Neural cell (in vitro differentiated cells): ENCODE measurements around the gene DOK4. TPM values are rescaled to one million over a fixed set of nuclear protein-coding genes. Genes with fewer than 3 reads are reported as not detected.
"Not testable (repeated sequence)": the region's sequence is repeated elsewhere in the genome, so short reads cannot be mapped to it uniquely, and the experiment has no call there.

Experiments used
- H2AFZ ChIP-seq: fragments of 200-600, 300-800 bp; sonication (generic), shearing (Covaris generic); 2 replicates; pipeline ENCODE4 v1.6.0; 2014; ENCODE audit warnings: low read depth, mild to moderate bottlenecking, antibody characterized with exemption, low read length, moderate library complexity
- H3F3A ChIP-seq: fragments of 200-600 bp; shearing (Covaris generic); 2 replicates; pipeline ENCODE4 v1.6.1; 2016; ENCODE audit warnings: mild to moderate bottlenecking, moderate library complexity, mixed read lengths, antibody characterized with exemption, low read length; ENCODE audit not compliant: insufficient read depth, poor library complexity, severe bottlenecking
- H3K27ac ChIP-seq: fragments of 200-600, 300-800 bp; sonication (generic), shearing (Covaris generic); 2 replicates; pipeline ENCODE4 v1.5.1; 2014; ENCODE audit warnings: mild to moderate bottlenecking, low read length, moderate library complexity
- H3K27me3 ChIP-seq: fragments of 300-800, 200-600 bp; sonication (generic), shearing (Covaris generic); 2 replicates; pipeline ENCODE4 v1.6.0; 2014; ENCODE audit warnings: mild to moderate bottlenecking, low read depth, low read length, moderate library complexity; ENCODE audit not compliant: insufficient read depth
- H3K36me3 ChIP-seq: fragments of 300-800, 200-600 bp; sonication (generic), shearing (Covaris generic); 2 replicates; pipeline ENCODE4 v1.5.1; 2014; ENCODE audit warnings: mild to moderate bottlenecking, antibody characterized with exemption, low read length, moderate library complexity; ENCODE audit not compliant: insufficient read depth
- H3K4me2 ChIP-seq: fragments of 300-800, 200-600 bp; sonication (generic), shearing (Covaris generic); 2 replicates; pipeline ENCODE4 v1.6.0; 2014; ENCODE audit warnings: mild to moderate bottlenecking, low read length
- H3K4me3 ChIP-seq: fragments of 300-800, 200-600 bp; sonication (generic), shearing (Covaris generic); 2 replicates; pipeline ENCODE4 v1.5.1; 2014; ENCODE audit warnings: mild to moderate bottlenecking, low read length, moderate library complexity
- H3K79me2 ChIP-seq: fragments of 200-600 bp; shearing (Covaris generic); replicated peaks from 2 replicates; pipeline ENCODE4 v1.6.0; 2014; ENCODE audit warnings: mild to moderate bottlenecking, low read length, moderate library complexity; ENCODE audit not compliant: insufficient read depth
- H3K9ac ChIP-seq: fragments of 300-800, 200-600 bp; sonication (generic), shearing (Covaris generic); 2 replicates; pipeline ENCODE4 v1.6.1; 2016; ENCODE audit warnings: mild to moderate bottlenecking, low read length, mixed read lengths
- H3K9me2 ChIP-seq: fragments of 200-600 bp; shearing (Covaris generic); 2 replicates; pipeline ENCODE4 v1.6.1; 2016; ENCODE audit warnings: mild to moderate bottlenecking, low read length, mixed read lengths; ENCODE audit not compliant: insufficient read depth
- H3K9me3 ChIP-seq: fragments of 200-600, 300-800 bp; sonication (generic), shearing (Covaris generic); 2 replicates; pipeline ENCODE4 v1.6.1; 2016; ENCODE audit warnings: mild to moderate bottlenecking, mixed run types, low read length, moderate library complexity, mixed read lengths
- H4K20me1 ChIP-seq: fragments of 200-600 bp; shearing (Covaris generic); 2 replicates; pipeline ENCODE4 v1.6.1; 2016; ENCODE audit warnings: mild to moderate bottlenecking, mixed run types; ENCODE audit not compliant: insufficient read depth
- CTCF ChIP-seq: fragments of 450-650 bp; IDR thresholded peaks from 2 replicates; pipeline ENCODE4 v1.5.1; 2014; ENCODE audit warnings: antibody characterized with exemption, mild to moderate bottlenecking, moderate library complexity; ENCODE audit not compliant: poor library complexity, severe bottlenecking
- EP300 ChIP-seq: fragments of 450-650 bp; conservative IDR thresholded peaks from 2 replicates; pipeline ENCODE4 v1.6.1; 2014; ENCODE audit warnings: antibody characterized with exemption, mild to moderate bottlenecking, moderate library complexity; ENCODE audit not compliant: poor library complexity, severe bottlenecking
- EZH2 ChIP-seq: fragments of 200-600, 300-800 bp; shearing (Covaris generic), sonication (generic); IDR thresholded peaks from 2 replicates; pipeline ENCODE4 v1.6.1; 2014; ENCODE audit warnings: antibody characterized with exemption, low read length, borderline replicate concordance, mild to moderate bottlenecking; ENCODE audit not compliant: insufficient read depth, poor library complexity, severe bottlenecking
- MXI1 ChIP-seq: fragments of 450-650 bp; conservative IDR thresholded peaks from 2 replicates; pipeline ENCODE4 v1.6.1; 2014; ENCODE audit warnings: antibody characterized with exemption, mild to moderate bottlenecking; ENCODE audit not compliant: poor library complexity, severe bottlenecking
- POLR2AphosphoS5 ChIP-seq: IDR thresholded peaks from 2 replicates; pipeline ENCODE4 v1.6.1; 2012
- RAD21 ChIP-seq: fragments of 450-650 bp; conservative IDR thresholded peaks from 2 replicates; pipeline ENCODE4 v1.6.1; 2014; ENCODE audit warnings: antibody characterized with exemption, mild to moderate bottlenecking, moderate library complexity
- SMC3 ChIP-seq: fragments of 450-650 bp; conservative IDR thresholded peaks from 2 replicates; pipeline ENCODE4 v1.6.1; 2014; ENCODE audit warnings: antibody characterized with exemption, mild to moderate bottlenecking, moderate library complexity; ENCODE audit not compliant: poor library complexity
- TAF1 ChIP-seq: IDR thresholded peaks from 2 replicates; pipeline ENCODE4 v1.6.1; 2012; ENCODE audit warnings: low read depth
- polyA plus RNA-seq: library from polyadenylated mRNA; depleted of rRNA; stranded (reverse); fragments of >200 nt; gene quantifications from 2 replicates; pipeline ENCODE4 v1.2.3, GENCODE V29; 2014
- TF ChIP-seq, protein P1 (sequence below): IDR thresholded peaks from 2 replicates; pipeline ENCODE4 v1.6.1; 2012; ENCODE audit warnings: borderline replicate concordance

Gene DOK4
- polyA plus RNA-seq, 1 donor from 2014 or later: 214 TPM

DNA sequence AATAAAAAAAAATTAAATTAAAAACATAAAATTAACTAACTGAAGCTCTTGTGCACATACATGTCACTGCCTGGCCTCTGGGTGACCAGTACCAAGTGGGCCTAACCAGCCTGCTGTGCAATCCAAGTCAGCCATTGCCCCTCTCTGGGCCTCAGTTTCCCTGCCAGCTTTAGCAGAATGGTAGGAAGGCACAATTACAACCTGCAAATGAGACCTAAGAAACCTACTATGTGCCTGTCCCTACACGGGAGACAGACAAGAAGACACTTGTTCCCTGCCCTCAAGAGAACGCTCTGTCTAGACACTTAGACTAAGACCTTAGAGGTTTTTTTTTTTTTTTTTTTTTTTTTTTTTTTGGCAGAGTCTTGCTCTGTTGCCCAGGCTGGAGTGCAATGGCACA lies 40.8 kb downstream of the DOK4 start:
- H3K4me3 ChIP-seq: no peak overlapping the region
- H3K9ac ChIP-seq: no peak overlapping the region
- H3K9me3 ChIP-seq: no peaks in the 10 kb centered on the region
- H3F3A ChIP-seq: no peaks in the 10 kb centered on the region
- no peak overlapping the region for H2AFZ ChIP-seq
- no peaks in the 10 kb centered on the region for H3K27me3 ChIP-seq
- H3K4me2 ChIP-seq: no peak overlapping the region
- H3K36me3 ChIP-seq: no peaks in the 10 kb centered on the region
- no peaks in the 10 kb centered on the region for H4K20me1 ChIP-seq
- H3K27ac ChIP-seq: no peak overlapping the region
- peaks cover 28% of the 10 kb centered on the region for H3K79me2 ChIP-seq
- TF ChIP-seq EP300: no peak
- TF ChIP-seq MXI1: no peak
- TF ChIP-seq SMC3: no peak
- no peak for TF ChIP-seq RAD21
- TF ChIP-seq TAF1: no peak
- TF ChIP-seq, protein P1, sequence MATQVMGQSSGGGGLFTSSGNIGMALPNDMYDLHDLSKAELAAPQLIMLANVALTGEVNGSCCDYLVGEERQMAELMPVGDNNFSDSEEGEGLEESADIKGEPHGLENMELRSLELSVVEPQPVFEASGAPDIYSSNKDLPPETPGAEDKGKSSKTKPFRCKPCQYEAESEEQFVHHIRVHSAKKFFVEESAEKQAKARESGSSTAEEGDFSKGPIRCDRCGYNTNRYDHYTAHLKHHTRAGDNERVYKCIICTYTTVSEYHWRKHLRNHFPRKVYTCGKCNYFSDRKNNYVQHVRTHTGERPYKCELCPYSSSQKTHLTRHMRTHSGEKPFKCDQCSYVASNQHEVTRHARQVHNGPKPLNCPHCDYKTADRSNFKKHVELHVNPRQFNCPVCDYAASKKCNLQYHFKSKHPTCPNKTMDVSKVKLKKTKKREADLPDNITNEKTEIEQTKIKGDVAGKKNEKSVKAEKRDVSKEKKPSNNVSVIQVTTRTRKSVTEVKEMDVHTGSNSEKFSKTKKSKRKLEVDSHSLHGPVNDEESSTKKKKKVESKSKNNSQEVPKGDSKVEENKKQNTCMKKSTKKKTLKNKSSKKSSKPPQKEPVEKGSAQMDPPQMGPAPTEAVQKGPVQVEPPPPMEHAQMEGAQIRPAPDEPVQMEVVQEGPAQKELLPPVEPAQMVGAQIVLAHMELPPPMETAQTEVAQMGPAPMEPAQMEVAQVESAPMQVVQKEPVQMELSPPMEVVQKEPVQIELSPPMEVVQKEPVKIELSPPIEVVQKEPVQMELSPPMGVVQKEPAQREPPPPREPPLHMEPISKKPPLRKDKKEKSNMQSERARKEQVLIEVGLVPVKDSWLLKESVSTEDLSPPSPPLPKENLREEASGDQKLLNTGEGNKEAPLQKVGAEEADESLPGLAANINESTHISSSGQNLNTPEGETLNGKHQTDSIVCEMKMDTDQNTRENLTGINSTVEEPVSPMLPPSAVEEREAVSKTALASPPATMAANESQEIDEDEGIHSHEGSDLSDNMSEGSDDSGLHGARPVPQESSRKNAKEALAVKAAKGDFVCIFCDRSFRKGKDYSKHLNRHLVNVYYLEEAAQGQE: no peak
- no peak for TF ChIP-seq CTCF
- TF ChIP-seq EZH2: no peak
- TF ChIP-seq POLR2AphosphoS5: no peak
- no peaks in the 10 kb centered on the region for H3K9me2 ChIP-seq

- no peak for TF ChIP-seq MXI1
- no peak for TF ChIP-seq RAD21
- no peak for TF ChIP-seq CTCF
- no peak for TF ChIP-seq POLR2AphosphoS5
- TF ChIP-seq EZH2: no peak
- no peak for TF ChIP-seq TAF1
- TF ChIP-seq, protein P1: no peak
- TF ChIP-seq EP300: no peak
- TF ChIP-seq SMC3: no peak
- Histone ChIP-seq H3F3A (no peaks in the 10 kb centered on the region), H3K9me2 (no peaks in the 10 kb centered on the region), H3K27ac (no peak overlapping the region), H3K4me2 (no peak overlapping the region), H3K79me2 (peaks cover 28% of the 10 kb centered on the region), H2AFZ (no peak overlapping the region), H3K9ac (no peak overlapping the region), H3K9me3 (no peaks in the 10 kb centered on the region), H3K36me3 (no peaks in the 10 kb centered on the region), H4K20me1 (no peaks in the 10 kb centered on the region), H3K27me3 (no peaks in the 10 kb centered on the region), H3K4me3 (no peak overlapping the region)
Measured at GRCh38 chr16:57444711-57445110, 41.6 kb downstream of the DOK4 start.

GRCh38 chr16:57440551-57440950 lies 45.7 kb downstream of the DOK4 start:
- H3K9me3 ChIP-seq, H3K79me2 ChIP-seq, H2AFZ ChIP-seq, H3K27ac ChIP-seq, H3F3A ChIP-seq, H3K4me3 ChIP-seq, H3K9ac ChIP-seq, H3K27me3 ChIP-seq, H4K20me1 ChIP-seq, H3K36me3 ChIP-seq, H3K4me2 ChIP-seq, H3K9me2 ChIP-seq: not testable (repeated sequence)
